Measurements from ENCODE around the gene CCNF. TPM values are rescaled to one million over a fixed set of nuclear protein-coding genes. Genes with fewer than 3 reads are reported as not detected.
A peak's percentile ranks its signal among the peaks of the same experiment; 100 is the strongest.

The CCNF gene
- total and polyA plus RNA-seq, 9 of the 15 experiments (the other 6 are each of a cell fraction or from before 2014, with no cell fraction given) = 4.1 to 70.1 (median 29.5) TPM

- H3K27me3 ChIP-seq (ENCODE audit: control insufficient read depth in 2 of 2, insufficient read depth in 2 of 2, low read length in 2 of 2) = no peaks in the 10 kb centered on the region
- H3K9me3 ChIP-seq (replicated peaks; ENCODE audit: control insufficient read depth, insufficient read depth, low read depth, low read length) = no peaks in the 10 kb centered on the region
- intact Hi-C loops (cut with micrococcal nuclease) = no loop called here
- H4K20me1 ChIP-seq (replicated peaks; ENCODE audit: control insufficient read depth, insufficient read depth, low read length) = peaks cover 5% of the 10 kb centered on the region; the same call in 1 of the 2 replicates
- whole genome bisulfite sequencing (ENCODE audit: insufficient coverage, low coverage, missing lambda C conversion rate) = 83% methylated on average over 12 of the region's 13 CpGs
- H3K4me1 ChIP-seq (replicated peaks in 1 of 2; ENCODE audit: control insufficient read depth in 2 of 2, insufficient read depth in 2 of 2, low read length in 2 of 2) = peaks cover 59 to 97% of the 10 kb centered on the region in 2 experiments
- H2AFZ ChIP-seq (ENCODE audit: low read depth, low read length) = no peak overlapping the region
- ChIA-PET POLR2A (interaction anchor here (0.6 to 1.9 kb wide), 4 partner anchors 10 to 55 kb away, joined by 3 to 10 read pairs (median 4); partner anchors contain the start of gene TEDC2), CTCF (ENCODE audit: low intra/inter-chr PET ratio) (no interaction called here)
- ATAC-seq (no peak), FAIRE-seq (no peak), DNase-seq (ENCODE audit: extremely low read depth in 1 of 4, low spot score in 3 of 4) (no peak)
- H3K4me2 ChIP-seq (ENCODE audit: insufficient read depth, low read length) = no peak overlapping the region
- H3K9me1 ChIP-seq (ENCODE audit: control insufficient read depth, insufficient read depth, low read length) = no peaks in the 10 kb centered on the region
- H3K36me3 ChIP-seq (ENCODE audit: control insufficient read depth, insufficient read depth, low read length) = peaks cover 42% of the 10 kb centered on the region; the same call in 2 of the 3 replicates
- H3K27ac ChIP-seq (ENCODE audit: extremely low read depth, low read depth, low read length) = no peak overlapping the region; the same call in 2 of the 3 replicates
- H3K4me3 ChIP-seq = no peak overlapping the region
- in situ Hi-C loops (cut with MboI) = no loop called here
- TF ChIP-seq ZFP91 (CRISPR knock-in tag; IDR thresholded peaks at IDR 0.05) (no peak), BHLHE40 (IDR thresholded peaks at IDR 0.05; ENCODE audit: low read length) (no peak), ZBTB43 (CRISPR knock-in tag; IDR thresholded peaks at IDR 0.05) (no peak), NCOA4 (IDR thresholded peaks at IDR 0.05; ENCODE audit: partially characterized antibody) (no peak), KAT7 (CRISPR knock-in tag; IDR thresholded peaks at IDR 0.05; ENCODE audit: borderline replicate concordance) (no peak), MYNN (IDR thresholded peaks at IDR 0.05) (no peak), MYNN (CRISPR knock-in tag; IDR thresholded peaks at IDR 0.05) (no peak), ZNF347 (CRISPR knock-in tag; IDR thresholded peaks at IDR 0.05; ENCODE audit: low read depth) (no peak), LCOR (CRISPR knock-in tag; IDR thresholded peaks at IDR 0.05) (no peak)
- H3K79me2 ChIP-seq (ENCODE audit: control insufficient read depth, insufficient read depth, low read length) = peaks cover 97% of the 10 kb centered on the region
- no TSS peak for BruUV-seq (replicated peaks)
- peak overlapping the region in 1 of 2 experiments; percentile 86; a peak in 2 of 4 replicates for H3K9ac ChIP-seq (ENCODE audit: insufficient read depth in 1 of 2, low read depth in 2 of 2, low read length in 2 of 2)
Measured at GRCh38 chr16:2482249-2482648, 53.0 kb downstream of the CCNF start.

All from K562 (cell line).